ENCODE results near the gene CHPF2.
A peak's percentile ranks its signal among the peaks of the same experiment; 100 is the strongest.

Gene CHPF2

GRCh38 chr7:151188252-151188542 is 44.1 kb upstream of the CHPF2 start:
- Histone ChIP-seq H3K9me3 (ENCODE audit: control insufficient read depth, insufficient read depth, low read depth, low read length) (no peaks in the 10 kb centered on the region), H3K4me1 (ENCODE audit: control insufficient read depth, insufficient read depth, low read length) (no peaks in the 10 kb centered on the region), H3K4me3 (ENCODE audit: low read depth, low read length) (no peak overlapping the region), H3K36me3 (ENCODE audit: control insufficient read depth in 2 of 2, insufficient read depth in 1 of 2, low read length in 2 of 2) (no peaks in the 10 kb centered on the region), H3K27ac (ENCODE audit: extremely low read depth, low read depth, low read length) (no peak overlapping the region)
- POLR2A ChIA-PET = no interaction called here
- CTCF ChIA-PET = no interaction called here
- TF ChIP-seq ZNF24 (tag by site-specific recombination; IDR thresholded peaks at IDR 0.05) (no peak), ZNF645 (tag by site-specific recombination; IDR thresholded peaks at IDR 0.05) (no peak), PRDM4 (tag by site-specific recombination; IDR thresholded peaks at IDR 0.05) (no peak), SP2 (tag by site-specific recombination; IDR thresholded peaks at IDR 0.05) (no peak), ZNF629 (tag by site-specific recombination; IDR thresholded peaks at IDR 0.05) (no peak), ZIC2 (tag by site-specific recombination; IDR thresholded peaks at IDR 0.05) (peak; percentile 84), SCRT2 (tag by site-specific recombination; IDR thresholded peaks at IDR 0.05) (no peak)

DNA sequence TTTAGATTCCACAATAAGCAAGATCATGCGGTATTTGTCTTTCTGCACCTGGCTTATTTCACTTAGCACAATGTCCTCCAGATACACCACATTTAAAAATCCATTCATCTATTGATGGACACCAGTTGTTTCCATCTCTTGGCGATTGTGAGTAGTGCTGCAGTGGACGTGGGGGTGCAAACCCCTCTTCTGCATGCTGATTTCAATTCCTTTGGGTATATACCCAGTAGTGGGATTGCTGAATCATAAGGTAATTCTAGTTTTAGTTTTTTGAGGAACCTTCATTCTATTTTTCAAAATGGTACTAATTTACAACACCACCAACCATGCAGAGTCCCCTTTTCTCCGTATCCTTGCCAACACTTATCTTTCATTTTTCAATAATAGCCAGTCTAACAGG is 43.2 kb upstream of the CHPF2 start:
- ChIA-PET CTCF (no interaction called here), POLR2A (no interaction called here)
- no peaks in the 10 kb centered on the region for H3K4me1 ChIP-seq (ENCODE audit: control insufficient read depth, insufficient read depth, low read length)
- no peak overlapping the region for H3K4me3 ChIP-seq (ENCODE audit: low read depth, low read length)
- no peak overlapping the region for H3K27ac ChIP-seq (ENCODE audit: extremely low read depth, low read depth, low read length)
- no peaks in the 10 kb centered on the region for H3K9me3 ChIP-seq (ENCODE audit: control insufficient read depth, insufficient read depth, low read depth, low read length)
- TF ChIP-seq, protein P1, sequence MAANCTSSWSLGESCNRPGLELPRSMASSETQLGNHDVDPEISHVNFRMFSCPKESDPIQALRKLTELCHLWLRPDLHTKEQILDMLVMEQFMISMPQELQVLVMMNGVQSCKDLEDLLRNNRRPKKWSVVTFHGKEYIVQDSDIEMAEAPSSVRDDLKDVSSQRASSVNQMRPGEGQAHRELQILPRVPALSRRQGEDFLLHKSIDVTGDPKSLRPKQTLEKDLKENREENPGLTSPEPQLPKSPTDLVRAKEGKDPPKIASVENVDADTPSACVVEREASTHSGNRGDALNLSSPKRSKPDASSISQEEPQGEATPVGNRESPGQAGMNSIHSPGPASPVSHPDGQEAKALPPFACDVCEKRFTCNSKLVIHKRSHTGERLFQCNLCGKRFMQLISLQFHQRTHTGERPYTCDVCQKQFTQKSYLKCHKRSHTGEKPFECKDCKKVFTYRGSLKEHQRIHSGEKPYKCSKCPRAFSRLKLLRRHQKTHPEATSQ (tag by site-specific recombination; IDR thresholded peaks at IDR 0.05) = no peak
- no peak for TF ChIP-seq ZNF350 (tag by site-specific recombination; IDR thresholded peaks at IDR 0.05)
- TF ChIP-seq, protein P2, sequence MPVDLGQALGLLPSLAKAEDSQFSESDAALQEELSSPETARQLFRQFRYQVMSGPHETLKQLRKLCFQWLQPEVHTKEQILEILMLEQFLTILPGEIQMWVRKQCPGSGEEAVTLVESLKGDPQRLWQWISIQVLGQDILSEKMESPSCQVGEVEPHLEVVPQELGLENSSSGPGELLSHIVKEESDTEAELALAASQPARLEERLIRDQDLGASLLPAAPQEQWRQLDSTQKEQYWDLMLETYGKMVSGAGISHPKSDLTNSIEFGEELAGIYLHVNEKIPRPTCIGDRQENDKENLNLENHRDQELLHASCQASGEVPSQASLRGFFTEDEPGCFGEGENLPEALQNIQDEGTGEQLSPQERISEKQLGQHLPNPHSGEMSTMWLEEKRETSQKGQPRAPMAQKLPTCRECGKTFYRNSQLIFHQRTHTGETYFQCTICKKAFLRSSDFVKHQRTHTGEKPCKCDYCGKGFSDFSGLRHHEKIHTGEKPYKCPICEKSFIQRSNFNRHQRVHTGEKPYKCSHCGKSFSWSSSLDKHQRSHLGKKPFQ (tag by site-specific recombination; IDR thresholded peaks at IDR 0.05) = no peak
- TF ChIP-seq ZNF133 (tag by site-specific recombination; IDR thresholded peaks at IDR 0.05) = no peak
- TF ChIP-seq ZNF555 (tag by site-specific recombination; conservative IDR thresholded peaks at IDR 0.05) = no peak
- TF ChIP-seq, protein P3, sequence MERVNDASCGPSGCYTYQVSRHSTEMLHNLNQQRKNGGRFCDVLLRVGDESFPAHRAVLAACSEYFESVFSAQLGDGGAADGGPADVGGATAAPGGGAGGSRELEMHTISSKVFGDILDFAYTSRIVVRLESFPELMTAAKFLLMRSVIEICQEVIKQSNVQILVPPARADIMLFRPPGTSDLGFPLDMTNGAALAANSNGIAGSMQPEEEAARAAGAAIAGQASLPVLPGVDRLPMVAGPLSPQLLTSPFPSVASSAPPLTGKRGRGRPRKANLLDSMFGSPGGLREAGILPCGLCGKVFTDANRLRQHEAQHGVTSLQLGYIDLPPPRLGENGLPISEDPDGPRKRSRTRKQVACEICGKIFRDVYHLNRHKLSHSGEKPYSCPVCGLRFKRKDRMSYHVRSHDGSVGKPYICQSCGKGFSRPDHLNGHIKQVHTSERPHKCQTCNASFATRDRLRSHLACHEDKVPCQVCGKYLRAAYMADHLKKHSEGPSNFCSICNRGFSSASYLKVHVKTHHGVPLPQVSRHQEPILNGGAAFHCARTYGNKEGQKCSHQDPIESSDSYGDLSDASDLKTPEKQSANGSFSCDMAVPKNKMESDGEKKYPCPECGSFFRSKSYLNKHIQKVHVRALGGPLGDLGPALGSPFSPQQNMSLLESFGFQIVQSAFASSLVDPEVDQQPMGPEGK (tag by site-specific recombination; IDR thresholded peaks at IDR 0.05) = no peak
- no peak for TF ChIP-seq WT1 (tag by site-specific recombination; IDR thresholded peaks at IDR 0.05)
- no peak for TF ChIP-seq ZIC2 (tag by site-specific recombination; IDR thresholded peaks at IDR 0.05)
- TF ChIP-seq ZNF140 (tag by site-specific recombination; IDR thresholded peaks at IDR 0.05) = no peak
- no peak for TF ChIP-seq ZNF37A (tag by site-specific recombination; IDR thresholded peaks at IDR 0.05)
- TF ChIP-seq ZBTB6 (tag by site-specific recombination; IDR thresholded peaks at IDR 0.05) = no peak
- TF ChIP-seq ZNF529 (tag by site-specific recombination; IDR thresholded peaks at IDR 0.05; ENCODE audit: insufficient replicate concordance) = no peak
- TF ChIP-seq ZNF324 (tag by site-specific recombination; IDR thresholded peaks at IDR 0.05) = no peak
- H3K36me3 ChIP-seq (ENCODE audit: control insufficient read depth in 2 of 2, insufficient read depth in 1 of 2, low read length in 2 of 2) = no peaks in the 10 kb centered on the region
